GM19023 (cell line): ENCODE measurements around the gene TRIM45.
"Not testable (repeated sequence)": the region's sequence is repeated elsewhere in the genome, so short reads cannot be mapped to it uniquely, and the experiment has no call there.

Source experiments
- ATAC-seq: cut with Tn5 transposase; IDR thresholded peaks from one replicate; pipeline ENCODE4 v1.9.1; 2021; ENCODE audit warnings: mild to moderate bottlenecking, moderate library complexity; ENCODE audit not compliant: unreplicated experiment

Gene TRIM45

GRCh38 chr1:117135329-117135728 is 13.8 kb upstream of the TRIM45 start:
- no peak for ATAC-seq

- ATAC-seq = no peak
These were observed 9.0 kb upstream of the TRIM45 start for GRCh38 chr1:117130526-117130925.

DNA sequence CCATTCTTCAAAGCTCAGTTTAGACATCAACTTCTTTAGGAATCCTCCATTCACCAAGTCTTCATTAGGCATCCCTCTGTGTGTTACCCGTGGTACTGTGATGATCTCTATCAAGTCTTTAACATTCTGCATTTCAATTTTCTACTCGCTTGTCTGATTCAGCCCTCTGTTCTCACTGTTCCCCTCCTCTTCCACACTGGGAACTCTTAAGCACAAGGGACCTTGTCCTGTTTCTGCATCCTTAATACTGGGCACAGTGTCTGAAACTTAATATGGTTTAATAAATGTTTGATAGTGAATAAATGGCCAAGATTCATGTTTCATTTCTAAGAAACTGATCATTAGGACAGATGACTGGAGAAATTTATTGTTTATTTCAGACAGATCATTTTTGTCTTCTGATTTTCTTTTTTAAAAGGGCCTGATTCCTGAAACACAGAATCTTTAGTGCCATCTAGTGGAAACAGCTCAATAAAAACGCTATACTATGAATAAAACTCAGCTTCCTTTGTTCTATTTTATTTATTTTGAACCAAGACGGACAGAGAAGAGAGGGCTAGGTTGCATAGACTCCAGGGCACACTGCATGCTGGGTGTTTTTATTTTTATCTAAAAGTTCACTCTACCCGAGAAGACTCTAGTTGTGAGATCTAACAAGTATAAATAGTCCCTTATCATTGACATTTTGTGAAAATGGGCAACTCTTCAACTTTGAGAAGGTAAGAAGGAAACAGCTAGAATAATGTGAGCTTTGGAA is 7.0 kb upstream of the TRIM45 start:
- no peak for ATAC-seq

- ATAC-seq = no peak
These were observed 6.2 kb upstream of the TRIM45 start for GRCh38 chr1:117127795-117128194.

GRCh38 chr1:117124661-117125060 is 3.1 kb upstream of the TRIM45 start:
- no peak for ATAC-seq

DNA sequence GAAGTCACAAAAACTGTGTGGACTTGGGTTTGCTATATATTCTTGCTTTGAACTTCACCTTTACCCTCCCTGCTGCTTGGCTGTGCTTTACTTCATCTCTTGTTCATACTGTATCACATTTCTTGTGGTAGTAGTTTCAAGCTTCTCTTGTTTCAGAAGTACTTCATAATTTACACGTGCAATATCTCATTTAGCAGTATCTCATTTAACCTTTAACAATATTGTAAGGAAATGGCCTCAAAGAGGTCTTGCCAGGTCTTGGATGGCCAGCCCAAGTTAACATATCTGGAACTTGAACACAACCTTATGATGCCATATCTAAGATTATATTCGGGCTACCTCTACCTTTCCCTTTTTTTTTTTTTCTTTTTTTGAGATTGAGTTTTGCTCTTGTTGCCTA is 1.7 kb upstream of the TRIM45 start:
- ATAC-seq = no peak

GRCh38 chr1:117122330-117123025 is 929 bp upstream of the TRIM45 start:
- no peak for ATAC-seq

DNA sequence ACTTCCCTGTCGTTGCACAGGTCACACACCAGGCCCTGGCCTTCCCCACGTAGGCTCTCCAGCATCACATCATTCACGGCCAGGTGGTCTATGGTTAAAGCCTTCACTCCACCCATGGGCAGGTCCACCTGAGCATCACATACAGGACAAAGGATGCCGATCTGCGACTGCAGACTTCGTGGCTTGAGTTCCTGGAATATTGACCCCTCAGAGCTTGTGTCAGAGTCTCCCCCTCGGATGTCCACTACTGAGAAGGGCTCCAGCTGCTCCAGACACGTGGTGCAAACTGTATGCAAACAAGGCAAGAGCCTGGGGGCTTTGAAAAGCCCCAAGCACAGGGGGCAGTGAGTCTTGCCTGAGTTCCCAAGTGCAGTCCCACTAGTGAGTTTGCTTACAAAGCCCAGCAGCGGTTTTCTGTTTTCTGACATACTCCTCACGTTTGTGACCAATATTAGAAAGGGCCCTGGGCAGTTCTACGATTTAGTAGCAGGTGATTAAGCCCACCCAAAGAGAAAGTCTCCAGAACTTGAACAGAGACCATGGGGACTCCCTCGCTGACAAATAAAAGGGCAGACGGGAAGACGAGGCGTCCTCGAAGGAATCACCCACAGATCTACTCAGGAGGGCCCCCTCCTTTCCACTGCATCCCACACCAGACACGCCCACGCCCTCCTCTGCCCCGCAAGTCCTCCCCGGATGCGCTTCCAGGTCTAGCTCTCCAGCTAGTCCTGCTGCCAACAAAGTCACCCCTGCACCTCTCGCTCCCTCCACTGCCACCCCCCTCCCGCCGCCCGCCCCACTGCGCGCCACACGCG is 568 bp downstream of the TRIM45 start:
- ATAC-seq = no peak

- ATAC-seq = not testable (repeated sequence)
These were observed 2.4 kb downstream of the TRIM45 start for GRCh38 chr1:117119144-117119543.

- ATAC-seq = no peak
These were observed 3.4 kb downstream of the TRIM45 start for GRCh38 chr1:117118137-117118536.

- no peak for ATAC-seq
These were observed 3.9 kb downstream of the TRIM45 start for GRCh38 chr1:117117697-117118096.

GRCh38 chr1:117116784-117117130 is 4.8 kb downstream of the TRIM45 start:
- no peak for ATAC-seq

DNA sequence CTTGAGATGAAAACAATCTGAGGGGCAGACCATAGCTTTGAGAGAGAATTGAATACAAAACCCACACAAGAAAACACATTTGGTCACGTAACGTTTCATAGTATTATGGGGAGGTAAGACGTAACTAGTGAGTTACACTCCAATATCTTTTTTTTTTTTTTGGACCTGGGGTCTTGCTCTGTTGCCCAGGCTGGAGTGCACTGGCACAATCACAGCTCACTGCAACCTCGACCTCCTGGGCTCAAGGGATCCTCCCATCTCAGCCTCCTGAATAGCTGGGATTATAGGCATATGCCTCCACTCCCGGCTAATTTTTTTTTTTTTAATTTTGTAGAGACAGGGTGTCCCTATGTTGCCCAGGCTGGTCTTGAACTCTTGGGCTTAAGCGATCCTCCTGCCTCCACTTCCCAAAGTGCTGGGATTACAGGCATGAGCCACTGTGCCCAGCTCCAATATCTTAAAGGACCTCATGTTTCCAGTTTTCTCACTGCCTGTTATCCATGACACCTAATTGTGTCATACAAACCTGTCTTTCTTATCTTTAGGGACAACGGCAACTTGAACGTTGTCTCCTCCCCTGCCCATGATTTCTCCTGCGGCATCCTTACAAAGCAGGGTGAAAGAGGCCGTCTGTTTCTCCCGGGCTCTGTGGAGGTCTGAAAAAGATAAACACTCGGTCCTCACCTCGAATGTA is 5.3 kb downstream of the TRIM45 start:
- ATAC-seq = no peak

- no peak for ATAC-seq
These were observed 6.7 kb downstream of the TRIM45 start for GRCh38 chr1:117114877-117115276.

DNA sequence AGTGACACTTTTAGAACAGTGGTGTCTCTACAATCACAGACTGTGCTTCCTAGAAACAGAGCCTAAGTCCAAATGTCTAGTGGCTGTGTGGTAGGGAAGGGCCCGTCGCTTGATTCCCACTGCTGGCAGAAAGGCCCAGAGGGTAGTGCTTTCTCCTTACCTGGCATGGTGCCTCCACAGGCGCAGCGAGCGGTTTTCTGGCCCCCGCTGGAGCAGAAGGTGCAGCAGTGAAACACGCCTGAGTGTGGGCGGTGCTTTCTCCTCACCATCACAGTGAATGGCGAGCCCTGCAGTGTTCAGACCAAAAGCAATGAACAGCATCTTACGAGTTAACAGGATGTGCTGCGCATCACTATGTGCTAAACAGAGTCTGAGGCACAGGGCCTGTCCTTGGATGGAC is 8.3 kb downstream of the TRIM45 start:
- no peak for ATAC-seq

DNA sequence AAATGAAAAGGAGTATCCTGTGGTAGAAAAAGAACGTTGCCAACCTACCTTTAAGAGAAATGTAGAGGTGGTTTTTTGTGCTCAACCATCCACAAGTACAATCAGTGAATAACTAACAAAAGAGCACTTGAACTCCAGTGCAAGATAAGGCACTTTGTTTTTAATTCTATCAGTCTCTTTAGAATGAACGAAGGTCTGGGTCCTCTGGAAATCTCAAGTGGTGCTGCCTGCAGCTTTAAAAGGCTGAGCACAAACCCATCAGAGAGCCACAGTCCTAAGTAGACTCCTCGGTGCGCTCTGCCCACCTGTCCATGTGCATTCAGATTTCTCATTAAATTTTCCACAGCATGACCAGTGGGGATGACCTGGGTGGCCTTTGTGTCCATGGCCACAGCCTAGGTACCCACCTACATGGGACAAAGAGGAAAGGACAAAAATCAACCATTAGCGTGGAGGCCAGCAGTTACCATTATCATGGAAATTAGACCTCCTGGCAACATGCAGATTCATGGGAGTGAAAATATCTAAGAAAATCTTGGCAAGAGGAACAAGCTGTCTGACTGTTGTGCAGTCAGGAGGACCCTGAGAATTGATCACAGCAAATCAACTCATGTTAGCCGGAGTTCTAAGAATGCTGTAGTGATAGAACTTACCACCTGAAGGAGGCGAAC is 9.4 kb downstream of the TRIM45 start:
- no peak for ATAC-seq

GRCh38 chr1:117110774-117111173 is 10.8 kb downstream of the TRIM45 start:
- ATAC-seq = no peak

- no peak for ATAC-seq
These were observed 14.2 kb downstream of the TRIM45 start for GRCh38 chr1:117107364-117107763.

GRCh38 chr1:117106478-117106877 is 15.1 kb downstream of the TRIM45 start:
- ATAC-seq = no peak

DNA sequence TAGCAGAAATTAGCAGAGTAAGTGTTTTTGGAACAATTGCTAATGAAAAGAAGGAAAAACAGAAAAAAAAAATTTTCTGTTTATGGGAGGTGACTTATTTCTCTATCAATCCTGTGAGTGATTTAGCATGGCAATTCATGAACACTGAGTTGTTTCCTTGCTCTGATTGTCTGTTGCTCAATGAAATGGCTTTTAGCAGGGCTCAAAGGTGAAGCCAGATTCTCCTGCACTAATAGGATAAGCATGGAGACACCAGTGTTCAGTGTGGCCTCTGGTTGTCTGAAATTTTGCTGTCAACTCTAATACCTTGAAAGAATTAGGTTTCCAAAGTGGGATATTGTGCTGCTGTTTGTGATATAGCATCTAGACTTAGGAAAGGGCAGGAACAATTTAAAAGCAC is 15.8 kb downstream of the TRIM45 start:
- no peak for ATAC-seq

GRCh38 chr1:117104986-117105385 is 16.6 kb downstream of the TRIM45 start:
- ATAC-seq = no peak
